ENCODE results near the gene CD40.

GRCh38 chr20:46176739-46177378 is 58.7 kb downstream of the CD40 start:
- TF ChIP-seq POLR2AphosphoS5 (IDR thresholded peaks at IDR 0.05; ENCODE audit: low read depth, low read length): no peak
- TF ChIP-seq TAF1 (IDR thresholded peaks at IDR 0.05; ENCODE audit: low read depth, low read length): no peak
- TF ChIP-seq POLR2A (IDR thresholded peaks at IDR 0.05; ENCODE audit: low read depth, low read length): no peak
- TF ChIP-seq SPI1 (IDR thresholded peaks at IDR 0.05; ENCODE audit: low read depth, low read length): no peak
- TF ChIP-seq PAX5 (IDR thresholded peaks at IDR 0.05; ENCODE audit: insufficient read depth, low read length, severe bottlenecking): no peak

All from GM12891 (cell line).